Endothelial cell of umbilical vein (primary cell): ENCODE data around the gene TBC1D14. TPM values are rescaled to one million over a fixed set of nuclear protein-coding genes. Genes with fewer than 3 reads are reported as not detected.

Experiments used
- BruUV-seq: library from RNA; stranded (reverse); fragments of 400-500 nt; replicated peaks from 2 replicates; lab custom pipeline; 2021; lab: Mats Ljungman, UMichigan
- CTCF ChIA-PET: fragments of 300-600, 350-600 bp; sonication (Branson Sonifier 250); formaldehyde crosslinking; loops from one replicate; lab custom pipeline; 2021; ENCODE audit warnings: antibody characterized with exemption, inconsistent platforms; lab: Charles Lee
- POLR2A ChIA-PET: fragments of 300-600, 350-600 bp; sonication (Branson Sonifier 250); formaldehyde crosslinking; loops from one replicate; lab custom pipeline; 2021; ENCODE audit warnings: antibody characterized with exemption, inconsistent platforms; lab: Charles Lee
- DNase-seq: peaks from one replicate; pipeline ENCODE4 v3.0.0-alpha.2; 2011; ENCODE audit warnings: low read depth, low spot score
- FAIRE-seq: peaks from 2 replicates; lab custom pipeline; 2011; peaks lifted over from hg19 to GRCh38; lab: Jason Lieb, UNC
- H2AFZ ChIP-seq: 2 replicates; pipeline ENCODE4 v1.6.0; 2012; ENCODE audit warnings: low read depth, low read length, control low read depth, inconsistent platforms
- H3K27ac ChIP-seq: 2 replicates; pipeline ENCODE4 v1.5.1; 2011; ENCODE audit warnings: low read depth, mild to moderate bottlenecking, control low read depth, low read length, moderate library complexity; ENCODE audit not compliant: insufficient read depth
- H3K27me3 ChIP-seq, 2 experiments: 2 replicates each; pipeline versions ENCODE4 v1.6.0 to v1.6.1; 2011; ENCODE audit warnings: low read length in 2 of 2, mixed read lengths in 1 of 2; ENCODE audit not compliant: control insufficient read depth in 2 of 2, insufficient read depth in 2 of 2
- H3K36me3 ChIP-seq, 2 experiments: 2 replicates in 1 of 2; 3 replicates in 1 of 2; pipeline ENCODE4 v1.5.1; 2011; ENCODE audit warnings: low read length in 2 of 2, mild to moderate bottlenecking in 1 of 2, moderate library complexity in 1 of 2; ENCODE audit not compliant: control insufficient read depth in 2 of 2, insufficient read depth in 2 of 2; ENCODE audit errors: extremely low read depth in 1 of 2
- H3K4me1 ChIP-seq: 3 replicates; pipeline ENCODE4 v1.5.1; 2011; ENCODE audit warnings: mild to moderate bottlenecking, low read length; ENCODE audit not compliant: control insufficient read depth, insufficient read depth; ENCODE audit errors: extremely low read depth
- H3K4me2 ChIP-seq: 2 replicates; pipeline ENCODE4 v1.6.1; 2011; ENCODE audit warnings: low read length, control low read depth, mixed read lengths; ENCODE audit not compliant: insufficient read depth
- H3K4me3 ChIP-seq, 3 experiments: fragments of 200-600 bp in 1 of 3; sonication (generic), shearing (Covaris generic) in 1 of 3; replicated peaks in 1 of 3; 2 replicates each; pipeline ENCODE4 v1.5.1; 2011 to 2016; ENCODE audit warnings: control low read depth in 3 of 3, low read length in 3 of 3, mild to moderate bottlenecking in 2 of 3, inconsistent platforms in 1 of 3, low read depth in 1 of 3, moderate library complexity in 1 of 3; ENCODE audit not compliant: insufficient read depth in 1 of 3
- H3K79me2 ChIP-seq: 2 replicates; pipeline ENCODE4 v1.6.0; 2012; ENCODE audit warnings: low read length, inconsistent platforms; ENCODE audit not compliant: control insufficient read depth, insufficient read depth
- H3K9ac ChIP-seq: replicated peaks from 2 replicates; pipeline ENCODE3; 2011; ENCODE audit warnings: low read length, control low read depth; ENCODE audit not compliant: insufficient read depth; ENCODE audit errors: extremely low read depth
- H3K9me1 ChIP-seq: replicated peaks from 3 replicates; pipeline ENCODE4 v1.6.0; 2011; ENCODE audit warnings: mild to moderate bottlenecking, low read length; ENCODE audit not compliant: control insufficient read depth, insufficient read depth; ENCODE audit errors: extremely low read depth
- H3K9me3 ChIP-seq: replicated peaks from 2 replicates; pipeline ENCODE4 v1.5.1; 2012; ENCODE audit warnings: low read length, inconsistent platforms; ENCODE audit not compliant: control insufficient read depth, insufficient read depth
- H4K20me1 ChIP-seq: replicated peaks from 2 replicates; pipeline ENCODE3; 2011; ENCODE audit warnings: mild to moderate bottlenecking, low read length; ENCODE audit not compliant: control insufficient read depth, insufficient read depth; ENCODE audit errors: extremely low read depth
- EZH2 ChIP-seq: IDR thresholded peaks from 2 replicates; pipeline ENCODE4 v1.6.1; 2012; ENCODE audit warnings: borderline replicate concordance, low read depth, mild to moderate bottlenecking, moderate library complexity, low read length, inconsistent platforms; ENCODE audit not compliant: severe bottlenecking
- FOS ChIP-seq: IDR thresholded peaks from 2 replicates; pipeline ENCODE4 v1.6.1; 2011; ENCODE audit warnings: mild to moderate bottlenecking, low read length, moderate library complexity, borderline replicate concordance; ENCODE audit not compliant: insufficient read depth
- GATA2 ChIP-seq: IDR thresholded peaks from 2 replicates; pipeline ENCODE4 v1.7.0; 2011; ENCODE audit warnings: low read depth, mild to moderate bottlenecking, moderate library complexity, mixed read lengths, low read length; ENCODE audit not compliant: insufficient read length, insufficient read depth
- JUN ChIP-seq: IDR thresholded peaks from 2 replicates; pipeline ENCODE4 v1.6.1; 2011; ENCODE audit warnings: borderline replicate concordance, low read depth; ENCODE audit not compliant: insufficient read length, insufficient read depth
- MYC ChIP-seq: IDR thresholded peaks from one replicate; pipeline ENCODE4 v1.6.1; 2011; ENCODE audit warnings: mild to moderate bottlenecking, low read depth, low read length
- POLR2A ChIP-seq: IDR thresholded peaks from 2 replicates; pipeline ENCODE4 v1.6.1; 2012; ENCODE audit warnings: low read depth, mild to moderate bottlenecking, control low read depth, low read length
- POLR2AphosphoS5 ChIP-seq: IDR thresholded peaks from 2 replicates; pipeline ENCODE4 v1.6.1; 2012; ENCODE audit warnings: low read depth, mild to moderate bottlenecking, control low read depth, low read length, moderate library complexity; ENCODE audit not compliant: insufficient read depth
- dilution Hi-C: fragments of 300-500 bp; cut with MboI; formaldehyde crosslinking; loops from one replicate; pipeline ENCODE4 v1.15.0; 2019; ENCODE audit warnings: low sequenced_read_pairs; ENCODE audit not compliant: extremely low pct_ligation_motif_present
- intact Hi-C: fragments of 100-400 bp; cut with micrococcal nuclease; formaldehyde crosslinking; loops from one replicate; pipeline ENCODE4 v1.10.0; 2022
- polyA plus RNA-seq, 4 experiments: library from polyadenylated mRNA; depleted of rRNA in 3 of 4; stranded (reverse) in 3 of 4; unstranded in 1 of 4; fragments of >200 nt; gene quantifications; 2 replicates each; pipeline versions ENCODE4 v1.2.1 to v1.2.3, GENCODE V29; 2011 to 2012; ENCODE audit warnings: missing spikeins in 1 of 4
- total RNA-seq: library from RNA; stranded (reverse); gene quantifications from 2 replicates; pipeline ENCODE4 v1.2.3, GENCODE V29; 2021
- TF ChIP-seq, protein P1 (sequence below): IDR thresholded peaks from 2 replicates; pipeline ENCODE4 v1.6.1; 2011; ENCODE audit not compliant: insufficient read depth, insufficient read length
- TF ChIP-seq, protein P2 (sequence below), 2 donors: IDR thresholded peaks; 1 replicate in 1 of 2; 2 replicates in 1 of 2; pipeline ENCODE4 v1.5.1; 2011; ENCODE audit warnings: low read length in 2 of 2, mild to moderate bottlenecking in 2 of 2, moderate library complexity in 2 of 2, control low read depth in 1 of 2, inconsistent platforms in 1 of 2, low read depth in 1 of 2; ENCODE audit not compliant: insufficient read depth in 1 of 2; ENCODE audit errors: extremely low read depth in 1 of 2

Gene TBC1D14
- total and polyA plus RNA-seq, 2 donors (not counting 3 experiments of a cell fraction or from before 2014, with no cell fraction given) = 23.7 to 24.8 TPM

- no TSS peak for BruUV-seq
- no peaks in the 10 kb centered on the region for H3K27me3 ChIP-seq
- no peak for TF ChIP-seq JUN
- no peak for TF ChIP-seq EZH2
- TF ChIP-seq GATA2 = no peak
- TF ChIP-seq FOS = no peak
- TF ChIP-seq, protein P1, sequence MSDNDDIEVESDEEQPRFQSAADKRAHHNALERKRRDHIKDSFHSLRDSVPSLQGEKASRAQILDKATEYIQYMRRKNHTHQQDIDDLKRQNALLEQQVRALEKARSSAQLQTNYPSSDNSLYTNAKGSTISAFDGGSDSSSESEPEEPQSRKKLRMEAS = no peak
- TF ChIP-seq POLR2AphosphoS5 = no peak
- no peak for TF ChIP-seq MYC
- no peak for TF ChIP-seq POLR2A
- TF ChIP-seq, protein P2, sequence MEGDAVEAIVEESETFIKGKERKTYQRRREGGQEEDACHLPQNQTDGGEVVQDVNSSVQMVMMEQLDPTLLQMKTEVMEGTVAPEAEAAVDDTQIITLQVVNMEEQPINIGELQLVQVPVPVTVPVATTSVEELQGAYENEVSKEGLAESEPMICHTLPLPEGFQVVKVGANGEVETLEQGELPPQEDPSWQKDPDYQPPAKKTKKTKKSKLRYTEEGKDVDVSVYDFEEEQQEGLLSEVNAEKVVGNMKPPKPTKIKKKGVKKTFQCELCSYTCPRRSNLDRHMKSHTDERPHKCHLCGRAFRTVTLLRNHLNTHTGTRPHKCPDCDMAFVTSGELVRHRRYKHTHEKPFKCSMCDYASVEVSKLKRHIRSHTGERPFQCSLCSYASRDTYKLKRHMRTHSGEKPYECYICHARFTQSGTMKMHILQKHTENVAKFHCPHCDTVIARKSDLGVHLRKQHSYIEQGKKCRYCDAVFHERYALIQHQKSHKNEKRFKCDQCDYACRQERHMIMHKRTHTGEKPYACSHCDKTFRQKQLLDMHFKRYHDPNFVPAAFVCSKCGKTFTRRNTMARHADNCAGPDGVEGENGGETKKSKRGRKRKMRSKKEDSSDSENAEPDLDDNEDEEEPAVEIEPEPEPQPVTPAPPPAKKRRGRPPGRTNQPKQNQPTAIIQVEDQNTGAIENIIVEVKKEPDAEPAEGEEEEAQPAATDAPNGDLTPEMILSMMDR (IDR thresholded peaks at IDR 0.05; ENCODE audit: extremely low read depth in 1 of 2, insufficient read depth in 1 of 2, low read depth in 1 of 2, low read length in 2 of 2) = no peak
- no peak overlapping the region for H3K9ac ChIP-seq
- peaks cover 26% of the 10 kb centered on the region for H3K4me1 ChIP-seq
- dilution Hi-C loops (no loop called here), intact Hi-C loops (no loop called here)
- CTCF ChIA-PET = interaction anchor here (0.9 to 1.9 kb wide), 8 partner anchors 13 to 84 kb away, joined by 3 to 15 read pairs (median 5); partner anchors contain the start of gene GRPEL1
- H3K4me3 ChIP-seq = no peak overlapping the region
- H3K9me1 ChIP-seq = no peaks in the 10 kb centered on the region
- H3K36me3 ChIP-seq = peaks cover 5 to 11% of the 10 kb centered on the region in 2 experiments
- peaks cover 2% of the 10 kb centered on the region for H4K20me1 ChIP-seq
- POLR2A ChIA-PET = no interaction called here
- H3K4me2 ChIP-seq = peak overlapping the region; percentile 31
- H3K27ac ChIP-seq = no peak overlapping the region
- no peak overlapping the region for H2AFZ ChIP-seq
- FAIRE-seq (peak; percentile 91), DNase-seq (peak; percentile 86)
- H3K79me2 ChIP-seq = peaks cover 27% of the 10 kb centered on the region
- no peaks in the 10 kb centered on the region for H3K9me3 ChIP-seq
Measured at GRCh38 chr4:6991771-6992557, 82.3 kb downstream of the TBC1D14 start.
